Left lung (tissue), 10 donors: ENCODE results near the gene C9orf43. TPM values are rescaled to one million over a fixed set of nuclear protein-coding genes. Genes with fewer than 3 reads are reported as not detected.

ENCODE experiments used
- ATAC-seq: fragments of 200-7000 bp; cut with Tn5 transposase; one replicate; pipeline ENCODE4 v1.9.1; 2020; ENCODE audit warnings: moderate library complexity
- DNase-seq, 4 donors: peaks; one replicate each; pipeline ENCODE4 v3.0.0-alpha.2; 2013 to 2020
- H3K27ac ChIP-seq, 2 donors: fragments of 200-600 bp; sonication (generic) in 1 of 2; one replicate each; pipeline versions ENCODE4 v1.5.0 to v1.8.0; 2020 to 2021
- H3K27me3 ChIP-seq, 2 donors: fragments of 200-600 bp; sonication (generic) in 1 of 2; one replicate each; pipeline versions ENCODE4 v1.5.0 to v1.8.0; 2020 to 2021
- H3K36me3 ChIP-seq, 2 donors: fragments of 200-600 bp; sonication (generic) in 1 of 2; one replicate each; pipeline versions ENCODE4 v1.5.0 to v1.8.0; 2020 to 2021
- H3K4me1 ChIP-seq, 2 donors: fragments of 200-600 bp; one replicate each; pipeline ENCODE4 v1.8.0; 2021
- H3K4me3 ChIP-seq, 2 donors: fragments of 200-600 bp; sonication (generic) in 1 of 2; one replicate each; pipeline versions ENCODE4 v1.5.0 to v1.8.0; 2020 to 2021; ENCODE audit warnings: mild to moderate bottlenecking in 1 of 2
- H3K9me3 ChIP-seq, 2 donors: fragments of 200-600 bp; sonication (generic) in 1 of 2; one replicate each; pipeline versions ENCODE4 v1.5.0 to v1.8.0; 2020 to 2021
- intact Hi-C, 2 donors: fragments of 100-400 bp; cut with DNase I; formaldehyde crosslinking; loops; one replicate each; pipeline versions ENCODE4 v1.11.2 to v1.14.2; 2022
- polyA plus RNA-seq, 6 donors: library from polyadenylated mRNA; unstranded; fragments of 120-200 nt; gene quantifications; one replicate each; pipeline ENCODE4 v1.2.1, GENCODE V29; 2013; ENCODE audit not compliant: insufficient read length in 6 of 6
- total RNA-seq, 2 donors: library from RNA; stranded (reverse); fragmentation: NEBNext Ultra II Directional; extraction: Animal tissue kit (Norgen Biotek cat#: 25700); gene quantifications; one replicate each; pipeline ENCODE4 v1.2.1, GENCODE V29; 2021
- TF ChIP-seq, protein P1 (sequence below), 2 donors: fragments of 200-600 bp; sonication (generic) in 1 of 2; IDR thresholded peaks; one replicate each; pipeline versions ENCODE4 v1.5.0 to v1.8.0; 2021; ENCODE audit warnings: antibody characterized with exemption in 2 of 2
- donor health status: DM: no; HTN: yes; CAD: no.
- donor health status: DM: no; HTN: no; CAD: no.

The C9orf43 gene
- total and polyA plus RNA-seq, 8 donors: 0.47 to 1.2 (median 0.74) TPM

GRCh38 chr9:113474360-113475028, 63.9 kb downstream of the C9orf43 start:
- TF ChIP-seq, protein P1, sequence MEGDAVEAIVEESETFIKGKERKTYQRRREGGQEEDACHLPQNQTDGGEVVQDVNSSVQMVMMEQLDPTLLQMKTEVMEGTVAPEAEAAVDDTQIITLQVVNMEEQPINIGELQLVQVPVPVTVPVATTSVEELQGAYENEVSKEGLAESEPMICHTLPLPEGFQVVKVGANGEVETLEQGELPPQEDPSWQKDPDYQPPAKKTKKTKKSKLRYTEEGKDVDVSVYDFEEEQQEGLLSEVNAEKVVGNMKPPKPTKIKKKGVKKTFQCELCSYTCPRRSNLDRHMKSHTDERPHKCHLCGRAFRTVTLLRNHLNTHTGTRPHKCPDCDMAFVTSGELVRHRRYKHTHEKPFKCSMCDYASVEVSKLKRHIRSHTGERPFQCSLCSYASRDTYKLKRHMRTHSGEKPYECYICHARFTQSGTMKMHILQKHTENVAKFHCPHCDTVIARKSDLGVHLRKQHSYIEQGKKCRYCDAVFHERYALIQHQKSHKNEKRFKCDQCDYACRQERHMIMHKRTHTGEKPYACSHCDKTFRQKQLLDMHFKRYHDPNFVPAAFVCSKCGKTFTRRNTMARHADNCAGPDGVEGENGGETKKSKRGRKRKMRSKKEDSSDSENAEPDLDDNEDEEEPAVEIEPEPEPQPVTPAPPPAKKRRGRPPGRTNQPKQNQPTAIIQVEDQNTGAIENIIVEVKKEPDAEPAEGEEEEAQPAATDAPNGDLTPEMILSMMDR (IDR thresholded peaks at IDR 0.05): no peak
- DNase-seq: no peak
- H3K4me1 ChIP-seq: no peaks in the 10 kb centered on the region
- no peak overlapping the region for H3K4me3 ChIP-seq
- ATAC-seq: no peak
- no peak overlapping the region for H3K27ac ChIP-seq
- H3K27me3 ChIP-seq: no peaks in the 10 kb centered on the region
- no peaks in the 10 kb centered on the region for H3K9me3 ChIP-seq
- intact Hi-C loops: no loop called here
- no peaks in the 10 kb centered on the region for H3K36me3 ChIP-seq

GRCh38 chr9:113475031-113475430, 64.5 kb downstream of the C9orf43 start:
- H3K36me3 ChIP-seq: no peaks in the 10 kb centered on the region
- no peak overlapping the region for H3K4me3 ChIP-seq
- no peak for DNase-seq
- no peaks in the 10 kb centered on the region for H3K4me1 ChIP-seq
- TF ChIP-seq, protein P1 (IDR thresholded peaks at IDR 0.05): no peak
- no peaks in the 10 kb centered on the region for H3K9me3 ChIP-seq
- no peaks in the 10 kb centered on the region for H3K27me3 ChIP-seq
- no peak overlapping the region for H3K27ac ChIP-seq
- no peak for ATAC-seq
- intact Hi-C loops: no loop called here

GRCh38 chr9:113475992-113476391, 65.4 kb downstream of the C9orf43 start:
- DNase-seq (no peak), ATAC-seq (no peak)
- Histone ChIP-seq H3K27me3 (no peaks in the 10 kb centered on the region), H3K27ac (no peak overlapping the region), H3K4me3 (no peak overlapping the region), H3K9me3 (no peaks in the 10 kb centered on the region), H3K36me3 (no peaks in the 10 kb centered on the region), H3K4me1 (no peaks in the 10 kb centered on the region)
- TF ChIP-seq, protein P1 (IDR thresholded peaks at IDR 0.05): no peak
- intact Hi-C loops: no loop called here

GRCh38 chr9:113476511-113476916, 66.0 kb downstream of the C9orf43 start:
- Histone ChIP-seq H3K27ac (no peak overlapping the region), H3K9me3 (no peaks in the 10 kb centered on the region), H3K4me1 (no peaks in the 10 kb centered on the region), H3K27me3 (no peaks in the 10 kb centered on the region), H3K4me3 (no peak overlapping the region), H3K36me3 (no peaks in the 10 kb centered on the region)
- intact Hi-C loops: no loop called here
- TF ChIP-seq, protein P1 (IDR thresholded peaks at IDR 0.05): no peak
- DNase-seq (no peak), ATAC-seq (no peak)

DNA sequence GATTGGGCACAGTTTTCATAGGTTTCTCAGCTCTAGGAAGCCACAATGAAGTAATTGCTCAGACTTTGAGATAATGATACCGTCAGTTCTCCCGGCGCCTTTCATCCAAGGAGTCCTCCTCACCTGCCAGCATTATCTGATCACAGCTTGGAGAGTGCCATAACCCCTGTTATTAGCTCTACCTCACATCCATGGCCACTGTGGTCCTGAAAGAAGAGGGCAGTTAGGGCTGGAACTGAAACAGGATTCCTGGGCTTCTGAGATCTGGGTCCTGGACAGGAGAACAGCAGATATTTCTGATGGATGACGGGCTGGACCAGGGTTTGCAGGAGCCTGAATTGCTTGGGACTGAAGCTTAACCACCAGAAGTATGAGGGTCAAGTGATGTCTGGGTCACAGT, 66.5 kb downstream of the C9orf43 start:
- ATAC-seq: no peak
- H3K4me1 ChIP-seq: no peaks in the 10 kb centered on the region
- DNase-seq: no peak

More for the DNA sequence above, 66.5 kb downstream of the C9orf43 start:
- intact Hi-C loops: no loop called here
- Histone ChIP-seq H3K27ac (no peak overlapping the region), H3K36me3 (no peaks in the 10 kb centered on the region), H3K4me3 (no peak overlapping the region), H3K27me3 (no peaks in the 10 kb centered on the region), H3K9me3 (no peaks in the 10 kb centered on the region)
- TF ChIP-seq, protein P1 (IDR thresholded peaks at IDR 0.05): no peak
